ENCODE measurements around the gene TSPAN11.

The TSPAN11 gene

GRCh38 chr12:30930641-30931040, 4.1 kb downstream of the TSPAN11 start:
- TF ChIP-seq SIN3A (IDR thresholded peaks at IDR 0.05; ENCODE audit: borderline replicate concordance, insufficient read depth, low read length) (no peak), REST (IDR thresholded peaks at IDR 0.05; ENCODE audit: insufficient read depth in 1 of 2, low read depth in 2 of 2, low read length in 2 of 2) (no peak), TAF1 (IDR thresholded peaks at IDR 0.05; ENCODE audit: borderline replicate concordance, insufficient read depth, low read length) (no peak), FOXP2 (optimal IDR thresholded peaks at IDR 0.05; ENCODE audit: borderline replicate concordance, extremely low read depth, extremely low read length, insufficient read depth) (no peak), POLR2AphosphoS5 (IDR thresholded peaks at IDR 0.05; ENCODE audit: low read depth, low read length) (no peak)

- TF ChIP-seq POLR2AphosphoS5 (IDR thresholded peaks at IDR 0.05; ENCODE audit: low read depth, low read length) (no peak), SIN3A (IDR thresholded peaks at IDR 0.05; ENCODE audit: borderline replicate concordance, insufficient read depth, low read length) (no peak), FOXP2 (optimal IDR thresholded peaks at IDR 0.05; ENCODE audit: borderline replicate concordance, extremely low read depth, extremely low read length, insufficient read depth) (no peak), TAF1 (IDR thresholded peaks at IDR 0.05; ENCODE audit: borderline replicate concordance, insufficient read depth, low read length) (no peak), REST (IDR thresholded peaks at IDR 0.05; ENCODE audit: insufficient read depth in 1 of 2, low read depth in 2 of 2, low read length in 2 of 2) (no peak)
Measured at GRCh38 chr12:30932881-30933280, 6.3 kb downstream of the TSPAN11 start.

- TF ChIP-seq POLR2AphosphoS5 (IDR thresholded peaks at IDR 0.05; ENCODE audit: low read depth, low read length) (no peak), TAF1 (IDR thresholded peaks at IDR 0.05; ENCODE audit: borderline replicate concordance, insufficient read depth, low read length) (no peak), SIN3A (IDR thresholded peaks at IDR 0.05; ENCODE audit: borderline replicate concordance, insufficient read depth, low read length) (no peak), FOXP2 (optimal IDR thresholded peaks at IDR 0.05; ENCODE audit: borderline replicate concordance, extremely low read depth, extremely low read length, insufficient read depth) (no peak)
Measured at GRCh38 chr12:30934811-30935210, 8.3 kb downstream of the TSPAN11 start.

GRCh38 chr12:30936036-30936435, 9.5 kb downstream of the TSPAN11 start:
- no peak for TF ChIP-seq SIN3A (IDR thresholded peaks at IDR 0.05; ENCODE audit: borderline replicate concordance, insufficient read depth, low read length)
- no peak for TF ChIP-seq POLR2AphosphoS5 (IDR thresholded peaks at IDR 0.05; ENCODE audit: low read depth, low read length)
- TF ChIP-seq FOXP2 (optimal IDR thresholded peaks at IDR 0.05; ENCODE audit: borderline replicate concordance, extremely low read depth, extremely low read length, insufficient read depth): no peak
- TF ChIP-seq TAF1 (IDR thresholded peaks at IDR 0.05; ENCODE audit: borderline replicate concordance, insufficient read depth, low read length): no peak

GRCh38 chr12:30939234-30939633, 12.7 kb downstream of the TSPAN11 start:
- TF ChIP-seq POLR2AphosphoS5 (IDR thresholded peaks at IDR 0.05; ENCODE audit: low read depth, low read length): no peak
- no peak for TF ChIP-seq TAF1 (IDR thresholded peaks at IDR 0.05; ENCODE audit: borderline replicate concordance, insufficient read depth, low read length)
- no peak for TF ChIP-seq FOXP2 (optimal IDR thresholded peaks at IDR 0.05; ENCODE audit: borderline replicate concordance, extremely low read depth, extremely low read length, insufficient read depth)
- TF ChIP-seq SIN3A (IDR thresholded peaks at IDR 0.05; ENCODE audit: borderline replicate concordance, insufficient read depth, low read length): no peak
- no peak for TF ChIP-seq REST (IDR thresholded peaks at IDR 0.05; ENCODE audit: insufficient read depth in 1 of 2, low read depth in 2 of 2, low read length in 2 of 2)

- TF ChIP-seq SIN3A (IDR thresholded peaks at IDR 0.05; ENCODE audit: borderline replicate concordance, insufficient read depth, low read length): no peak
- TF ChIP-seq REST (IDR thresholded peaks at IDR 0.05; ENCODE audit: insufficient read depth in 1 of 2, low read depth in 2 of 2, low read length in 2 of 2): no peak
- no peak for TF ChIP-seq FOXP2 (optimal IDR thresholded peaks at IDR 0.05; ENCODE audit: borderline replicate concordance, extremely low read depth, extremely low read length, insufficient read depth)
- no peak for TF ChIP-seq TAF1 (IDR thresholded peaks at IDR 0.05; ENCODE audit: borderline replicate concordance, insufficient read depth, low read length)
Measured at GRCh38 chr12:30942486-30942885, 15.9 kb downstream of the TSPAN11 start.
